ENCODE results near the gene GCHFR. TPM values are rescaled to one million over a fixed set of nuclear protein-coding genes. Genes with fewer than 3 reads are reported as not detected.

Gene GCHFR
- polyA plus RNA-seq, 1 donor from 2014 or later = 7.2 TPM

DNA sequence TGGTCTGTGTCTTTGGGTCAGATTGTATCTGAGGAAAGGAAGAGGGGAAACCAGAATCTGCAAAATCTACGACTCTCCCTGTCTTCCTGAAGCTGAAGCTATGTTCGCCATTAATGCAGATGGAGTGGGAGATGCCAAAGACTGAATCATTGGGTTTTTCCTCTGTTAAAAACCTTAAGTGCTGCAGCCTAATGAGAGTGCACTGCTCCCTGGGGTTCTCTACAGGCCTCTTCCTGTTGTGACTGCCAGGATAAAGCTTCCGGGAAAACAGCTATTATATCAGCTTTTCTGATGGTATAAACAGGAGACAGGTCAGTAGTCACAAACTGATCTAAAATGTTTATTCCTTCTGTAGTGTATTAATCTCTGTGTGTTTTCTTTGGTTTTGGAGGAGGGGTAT is 32.8 kb upstream of the GCHFR start:
- no peaks in the 10 kb centered on the region for H3K9me2 ChIP-seq (ENCODE audit: insufficient read depth, low read length)
- no peaks in the 10 kb centered on the region for H3F3A ChIP-seq (ENCODE audit: insufficient read depth, low read length, poor library complexity, severe bottlenecking)
- no peaks in the 10 kb centered on the region for H3K27me3 ChIP-seq (ENCODE audit: insufficient read depth, low read depth, low read length)
- no peaks in the 10 kb centered on the region for H4K20me1 ChIP-seq (ENCODE audit: insufficient read depth)
- no peak overlapping the region for H3K4me3 ChIP-seq (ENCODE audit: low read length)
- no peaks in the 10 kb centered on the region for H3K36me3 ChIP-seq (ENCODE audit: insufficient read depth, low read length)
- H3K9me3 ChIP-seq (ENCODE audit: low read length) = no peaks in the 10 kb centered on the region
- H3K79me2 ChIP-seq (replicated peaks; ENCODE audit: insufficient read depth, low read length) = no peaks in the 10 kb centered on the region
- TF ChIP-seq MXI1 (conservative IDR thresholded peaks at IDR 0.05; ENCODE audit: poor library complexity, severe bottlenecking) (no peak), POLR2AphosphoS5 (IDR thresholded peaks at IDR 0.05) (no peak), EP300 (conservative IDR thresholded peaks at IDR 0.05; ENCODE audit: poor library complexity, severe bottlenecking) (no peak), RAD21 (conservative IDR thresholded peaks at IDR 0.05) (no peak), EZH2 (IDR thresholded peaks at IDR 0.05; ENCODE audit: borderline replicate concordance, insufficient read depth, low read length, poor library complexity, severe bottlenecking) (no peak), TAF1 (IDR thresholded peaks at IDR 0.05; ENCODE audit: low read depth) (no peak), SMC3 (conservative IDR thresholded peaks at IDR 0.05; ENCODE audit: poor library complexity) (no peak)
- TF ChIP-seq, protein P1, sequence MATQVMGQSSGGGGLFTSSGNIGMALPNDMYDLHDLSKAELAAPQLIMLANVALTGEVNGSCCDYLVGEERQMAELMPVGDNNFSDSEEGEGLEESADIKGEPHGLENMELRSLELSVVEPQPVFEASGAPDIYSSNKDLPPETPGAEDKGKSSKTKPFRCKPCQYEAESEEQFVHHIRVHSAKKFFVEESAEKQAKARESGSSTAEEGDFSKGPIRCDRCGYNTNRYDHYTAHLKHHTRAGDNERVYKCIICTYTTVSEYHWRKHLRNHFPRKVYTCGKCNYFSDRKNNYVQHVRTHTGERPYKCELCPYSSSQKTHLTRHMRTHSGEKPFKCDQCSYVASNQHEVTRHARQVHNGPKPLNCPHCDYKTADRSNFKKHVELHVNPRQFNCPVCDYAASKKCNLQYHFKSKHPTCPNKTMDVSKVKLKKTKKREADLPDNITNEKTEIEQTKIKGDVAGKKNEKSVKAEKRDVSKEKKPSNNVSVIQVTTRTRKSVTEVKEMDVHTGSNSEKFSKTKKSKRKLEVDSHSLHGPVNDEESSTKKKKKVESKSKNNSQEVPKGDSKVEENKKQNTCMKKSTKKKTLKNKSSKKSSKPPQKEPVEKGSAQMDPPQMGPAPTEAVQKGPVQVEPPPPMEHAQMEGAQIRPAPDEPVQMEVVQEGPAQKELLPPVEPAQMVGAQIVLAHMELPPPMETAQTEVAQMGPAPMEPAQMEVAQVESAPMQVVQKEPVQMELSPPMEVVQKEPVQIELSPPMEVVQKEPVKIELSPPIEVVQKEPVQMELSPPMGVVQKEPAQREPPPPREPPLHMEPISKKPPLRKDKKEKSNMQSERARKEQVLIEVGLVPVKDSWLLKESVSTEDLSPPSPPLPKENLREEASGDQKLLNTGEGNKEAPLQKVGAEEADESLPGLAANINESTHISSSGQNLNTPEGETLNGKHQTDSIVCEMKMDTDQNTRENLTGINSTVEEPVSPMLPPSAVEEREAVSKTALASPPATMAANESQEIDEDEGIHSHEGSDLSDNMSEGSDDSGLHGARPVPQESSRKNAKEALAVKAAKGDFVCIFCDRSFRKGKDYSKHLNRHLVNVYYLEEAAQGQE (IDR thresholded peaks at IDR 0.05; ENCODE audit: borderline replicate concordance) = no peak
- TF ChIP-seq, protein P2, sequence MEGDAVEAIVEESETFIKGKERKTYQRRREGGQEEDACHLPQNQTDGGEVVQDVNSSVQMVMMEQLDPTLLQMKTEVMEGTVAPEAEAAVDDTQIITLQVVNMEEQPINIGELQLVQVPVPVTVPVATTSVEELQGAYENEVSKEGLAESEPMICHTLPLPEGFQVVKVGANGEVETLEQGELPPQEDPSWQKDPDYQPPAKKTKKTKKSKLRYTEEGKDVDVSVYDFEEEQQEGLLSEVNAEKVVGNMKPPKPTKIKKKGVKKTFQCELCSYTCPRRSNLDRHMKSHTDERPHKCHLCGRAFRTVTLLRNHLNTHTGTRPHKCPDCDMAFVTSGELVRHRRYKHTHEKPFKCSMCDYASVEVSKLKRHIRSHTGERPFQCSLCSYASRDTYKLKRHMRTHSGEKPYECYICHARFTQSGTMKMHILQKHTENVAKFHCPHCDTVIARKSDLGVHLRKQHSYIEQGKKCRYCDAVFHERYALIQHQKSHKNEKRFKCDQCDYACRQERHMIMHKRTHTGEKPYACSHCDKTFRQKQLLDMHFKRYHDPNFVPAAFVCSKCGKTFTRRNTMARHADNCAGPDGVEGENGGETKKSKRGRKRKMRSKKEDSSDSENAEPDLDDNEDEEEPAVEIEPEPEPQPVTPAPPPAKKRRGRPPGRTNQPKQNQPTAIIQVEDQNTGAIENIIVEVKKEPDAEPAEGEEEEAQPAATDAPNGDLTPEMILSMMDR (IDR thresholded peaks at IDR 0.05; ENCODE audit: poor library complexity, severe bottlenecking) = no peak
- H2AFZ ChIP-seq (ENCODE audit: low read depth, low read length) = no peak overlapping the region
- H3K27ac ChIP-seq (ENCODE audit: low read length) = no peak overlapping the region
- H3K9ac ChIP-seq (ENCODE audit: low read length) = no peak overlapping the region
- H3K4me2 ChIP-seq (ENCODE audit: low read length) = no peak overlapping the region

DNA sequence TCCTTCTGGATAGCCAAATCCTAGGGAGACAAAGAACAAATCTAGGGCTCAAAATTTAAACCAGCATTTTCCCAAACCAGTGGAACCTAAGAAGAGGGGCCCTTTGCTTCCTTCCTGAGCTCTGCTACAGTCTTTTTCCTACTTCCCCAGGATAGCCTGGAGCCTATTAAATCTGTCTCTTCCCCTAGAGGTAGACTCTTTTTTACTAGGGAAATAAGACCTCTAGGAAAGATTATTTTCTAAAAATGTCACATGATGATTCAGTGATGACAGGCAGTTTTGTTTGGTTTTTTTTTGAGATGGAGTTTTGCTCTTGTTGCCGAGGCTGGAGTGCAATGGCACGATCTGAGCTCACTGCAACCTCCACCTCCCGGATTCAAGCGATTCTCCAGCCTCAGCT is 27.3 kb upstream of the GCHFR start:
- no peaks in the 10 kb centered on the region for H3K9me2 ChIP-seq (ENCODE audit: insufficient read depth, low read length)
- no peaks in the 10 kb centered on the region for H3K36me3 ChIP-seq (ENCODE audit: insufficient read depth, low read length)
- H3K9ac ChIP-seq (ENCODE audit: low read length) = no peak overlapping the region
- H3K79me2 ChIP-seq (replicated peaks; ENCODE audit: insufficient read depth, low read length) = no peaks in the 10 kb centered on the region
- no peak overlapping the region for H3K27ac ChIP-seq (ENCODE audit: low read length)
- H3F3A ChIP-seq (ENCODE audit: insufficient read depth, low read length, poor library complexity, severe bottlenecking) = no peaks in the 10 kb centered on the region
- H3K4me2 ChIP-seq (ENCODE audit: low read length) = no peak overlapping the region
- H3K27me3 ChIP-seq (ENCODE audit: insufficient read depth, low read depth, low read length) = no peaks in the 10 kb centered on the region
- TF ChIP-seq EZH2 (IDR thresholded peaks at IDR 0.05; ENCODE audit: borderline replicate concordance, insufficient read depth, low read length, poor library complexity, severe bottlenecking) (no peak), MXI1 (conservative IDR thresholded peaks at IDR 0.05; ENCODE audit: poor library complexity, severe bottlenecking) (no peak), SMC3 (conservative IDR thresholded peaks at IDR 0.05; ENCODE audit: poor library complexity) (no peak), RAD21 (conservative IDR thresholded peaks at IDR 0.05) (no peak), TAF1 (IDR thresholded peaks at IDR 0.05; ENCODE audit: low read depth) (no peak), POLR2AphosphoS5 (IDR thresholded peaks at IDR 0.05) (no peak), EP300 (conservative IDR thresholded peaks at IDR 0.05; ENCODE audit: poor library complexity, severe bottlenecking) (no peak)
- TF ChIP-seq, protein P2 (IDR thresholded peaks at IDR 0.05; ENCODE audit: poor library complexity, severe bottlenecking) = no peak
- TF ChIP-seq, protein P1 (IDR thresholded peaks at IDR 0.05; ENCODE audit: borderline replicate concordance) = no peak
- no peaks in the 10 kb centered on the region for H4K20me1 ChIP-seq (ENCODE audit: insufficient read depth)
- H3K9me3 ChIP-seq (ENCODE audit: low read length) = no peaks in the 10 kb centered on the region
- H3K4me3 ChIP-seq (ENCODE audit: low read length) = no peak overlapping the region
- H2AFZ ChIP-seq (ENCODE audit: low read depth, low read length) = no peak overlapping the region

Measured in neural cell (in vitro differentiated cells).